Uterus (tissue), 2 donors: Measurements from ENCODE around the gene SCN3A.

Experiments
- CTCF ChIP-seq, 4 experiments: fragments of 200-600 bp in 2 of 4; fragments of 450-650 bp in 2 of 4; sonication (generic) in 2 of 4; IDR thresholded peaks; one replicate each; pipeline ENCODE4 v1.5.1; 2016 to 2019; ENCODE audit warnings: antibody characterized with exemption in 4 of 4, mild to moderate bottlenecking in 2 of 4, moderate library complexity in 1 of 4
- POLR2A ChIP-seq, 2 donors: fragments of 450-650 bp; IDR thresholded peaks; one replicate each; pipeline ENCODE4 v1.6.1; 2016; ENCODE audit warnings: antibody characterized with exemption in 2 of 2, mild to moderate bottlenecking in 1 of 2, moderate library complexity in 1 of 2

GRCh38 chr2:165105926-165106325, 97.9 kb downstream of the SCN3A start:
- TF ChIP-seq CTCF (IDR thresholded peaks at IDR 0.05), result no peak
- TF ChIP-seq POLR2A (IDR thresholded peaks at IDR 0.05), result no peak
